RWPE1 (cell line): ENCODE results near the gene RTN4RL1.

Experiments
- CTCF ChIA-PET: fragments of 350-600 bp; sonication (Branson Sonifier 250); formaldehyde crosslinking; extraction: SDS; loops from one replicate; lab custom pipeline; 2021; lab: Yijun Ruan, JAX
- POLR2A ChIA-PET: fragments of 400-600 bp; formaldehyde crosslinking; extraction: SDS; loops from one replicate; lab custom pipeline; 2020; ENCODE audit warnings: antibody characterized with exemption; ENCODE audit not compliant: low non-redundant PET; lab: Yijun Ruan, JAX
- DNase-seq: peaks from one replicate; pipeline ENCODE4 v3.0.0; 2012; ENCODE audit warnings: low spot score
- H3K27ac ChIP-seq: fragments of 450-650 bp; 2 replicates; pipeline ENCODE4 v1.5.1; 2017
- TF ChIP-seq, protein P1 (sequence below): fragments of 450-650 bp; conservative IDR thresholded peaks from 2 replicates; pipeline ENCODE4 v1.5.1; 2017; ENCODE audit warnings: low read depth, mild to moderate bottlenecking

The RTN4RL1 gene

DNA sequence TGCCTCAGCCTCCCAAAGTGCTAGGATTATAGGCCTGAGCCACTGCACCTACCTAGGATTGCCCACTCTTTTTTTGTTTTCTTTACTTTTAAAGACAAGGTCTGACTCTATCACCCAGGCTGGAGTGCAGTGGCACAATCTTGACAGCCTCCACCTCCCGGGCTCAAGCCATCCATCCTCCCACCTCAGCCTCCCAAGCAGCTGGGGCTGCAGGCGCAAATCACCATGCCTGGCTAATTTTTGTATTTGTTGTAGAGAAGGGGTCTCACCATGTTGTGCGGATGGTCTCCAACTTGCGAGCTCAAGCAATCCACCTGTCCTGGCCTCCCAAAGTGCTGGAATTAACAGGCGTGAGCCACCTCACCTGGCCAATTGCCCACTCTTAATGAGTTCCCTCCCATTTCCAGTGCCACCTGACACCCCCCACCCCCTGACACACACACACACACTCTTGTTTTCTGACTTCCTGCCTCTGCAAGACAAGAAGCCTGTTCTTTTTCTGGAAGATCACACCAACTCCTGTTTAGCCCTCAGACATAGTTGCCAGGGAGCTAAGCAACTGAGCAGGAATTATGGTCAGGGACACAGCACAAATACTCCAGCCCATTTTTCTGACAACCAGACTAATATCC lies 19.2 kb upstream of the RTN4RL1 start:
- ChIA-PET POLR2A (interaction anchor here (0.6 kb wide), 1 partner anchor 13 kb away, joined by 4 read pairs; no protein-coding TSS in a partner anchor), CTCF (interaction anchor here (0.6 to 2.3 kb wide), 3 partner anchors 10 to 200 kb away, joined by 4 to 6 read pairs (median 5); partner anchors contain the start of gene HIC1)
- TF ChIP-seq, protein P1, sequence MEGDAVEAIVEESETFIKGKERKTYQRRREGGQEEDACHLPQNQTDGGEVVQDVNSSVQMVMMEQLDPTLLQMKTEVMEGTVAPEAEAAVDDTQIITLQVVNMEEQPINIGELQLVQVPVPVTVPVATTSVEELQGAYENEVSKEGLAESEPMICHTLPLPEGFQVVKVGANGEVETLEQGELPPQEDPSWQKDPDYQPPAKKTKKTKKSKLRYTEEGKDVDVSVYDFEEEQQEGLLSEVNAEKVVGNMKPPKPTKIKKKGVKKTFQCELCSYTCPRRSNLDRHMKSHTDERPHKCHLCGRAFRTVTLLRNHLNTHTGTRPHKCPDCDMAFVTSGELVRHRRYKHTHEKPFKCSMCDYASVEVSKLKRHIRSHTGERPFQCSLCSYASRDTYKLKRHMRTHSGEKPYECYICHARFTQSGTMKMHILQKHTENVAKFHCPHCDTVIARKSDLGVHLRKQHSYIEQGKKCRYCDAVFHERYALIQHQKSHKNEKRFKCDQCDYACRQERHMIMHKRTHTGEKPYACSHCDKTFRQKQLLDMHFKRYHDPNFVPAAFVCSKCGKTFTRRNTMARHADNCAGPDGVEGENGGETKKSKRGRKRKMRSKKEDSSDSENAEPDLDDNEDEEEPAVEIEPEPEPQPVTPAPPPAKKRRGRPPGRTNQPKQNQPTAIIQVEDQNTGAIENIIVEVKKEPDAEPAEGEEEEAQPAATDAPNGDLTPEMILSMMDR = no peak
- no peak for DNase-seq
- peak overlapping the region; percentile 83 for H3K27ac ChIP-seq

DNA sequence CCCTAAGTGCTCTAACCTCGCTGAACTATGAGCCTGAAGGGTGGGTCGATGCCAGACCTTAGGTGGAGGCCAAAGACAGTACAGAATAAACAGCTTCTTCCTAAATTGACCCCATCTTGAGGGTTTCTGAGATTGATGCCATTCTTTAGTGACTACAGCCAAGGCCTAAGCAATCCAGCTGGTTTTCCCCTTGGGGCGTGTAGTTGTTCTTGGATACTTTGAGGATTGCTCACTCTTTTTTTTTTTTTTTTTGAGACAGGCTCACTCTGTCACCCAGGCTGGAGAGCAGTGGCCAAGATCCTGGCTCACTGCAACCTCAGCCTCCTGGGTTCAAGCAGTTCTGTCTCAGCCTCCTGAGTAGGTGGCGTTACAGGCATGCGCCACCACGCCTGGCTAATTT lies 18.7 kb upstream of the RTN4RL1 start:
- no peak for DNase-seq
- ChIA-PET POLR2A (no interaction called here), CTCF (interaction anchor here (0.6 to 2.3 kb wide), 4 partner anchors 11 to 201 kb away, joined by 4 to 6 read pairs (median 5); partner anchors contain the start of gene HIC1)
- TF ChIP-seq, protein P1 = no peak
- H3K27ac ChIP-seq = peak overlapping the region; percentile 83

DNA sequence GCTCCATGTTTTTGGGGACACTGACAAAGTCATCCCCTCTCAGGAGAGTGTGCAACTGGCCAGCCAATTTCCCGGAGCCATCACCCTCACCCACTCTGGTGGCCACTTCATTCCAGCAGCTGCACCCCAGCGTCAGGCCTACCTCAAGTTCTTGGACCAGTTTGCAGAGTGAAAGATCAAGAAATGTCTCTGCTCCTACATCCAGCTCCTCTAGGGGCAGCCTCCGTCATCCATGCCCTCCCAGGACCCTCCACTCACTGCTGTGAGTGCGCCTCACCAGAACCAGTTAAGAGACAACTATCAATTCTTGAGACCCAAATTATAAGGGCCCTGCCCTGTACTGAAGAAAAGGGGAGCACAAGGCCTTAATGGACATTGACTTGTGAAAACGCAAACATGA lies 17.8 kb upstream of the RTN4RL1 start:
- peak overlapping the region; percentile 83 for H3K27ac ChIP-seq
- TF ChIP-seq, protein P1 = no peak
- ChIA-PET POLR2A (no interaction called here), CTCF (interaction anchor here (0.6 to 2.3 kb wide), 3 partner anchors 12 to 202 kb away, joined by 3 to 6 read pairs (median 4); partner anchors contain the start of gene HIC1)
- no peak for DNase-seq

DNA sequence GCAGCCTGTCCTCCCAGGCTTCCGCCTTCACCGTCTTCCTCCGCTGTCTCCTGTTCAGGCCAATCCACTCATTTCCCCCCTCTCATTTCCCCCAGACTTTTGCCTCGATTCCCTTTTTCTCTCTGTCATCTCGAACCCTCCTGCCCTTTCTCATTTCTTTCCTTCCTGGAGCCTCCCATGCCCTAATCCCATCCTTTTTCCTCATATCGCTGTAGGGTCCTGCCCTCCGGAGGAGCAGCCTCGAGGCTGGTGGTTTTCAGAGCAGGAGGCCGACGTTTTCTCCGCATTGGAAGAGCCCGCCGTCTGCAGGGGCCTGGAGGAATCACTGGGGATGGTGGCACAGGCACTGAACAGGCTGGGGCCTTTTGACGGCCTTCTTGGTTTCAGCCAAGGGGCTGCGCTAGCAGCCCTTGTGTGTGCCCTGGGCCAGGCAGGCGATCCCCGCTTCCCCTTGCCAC lies 17.3 kb upstream of the RTN4RL1 start:
- H3K27ac ChIP-seq = peak overlapping the region; percentile 83
- POLR2A ChIA-PET = no interaction called here
- DNase-seq = no peak
- TF ChIP-seq, protein P1 = no peak
- CTCF ChIA-PET = interaction anchor here (0.7 kb wide), 1 partner anchor 103 kb away, joined by 3 read pairs; no protein-coding TSS in a partner anchor

DNA sequence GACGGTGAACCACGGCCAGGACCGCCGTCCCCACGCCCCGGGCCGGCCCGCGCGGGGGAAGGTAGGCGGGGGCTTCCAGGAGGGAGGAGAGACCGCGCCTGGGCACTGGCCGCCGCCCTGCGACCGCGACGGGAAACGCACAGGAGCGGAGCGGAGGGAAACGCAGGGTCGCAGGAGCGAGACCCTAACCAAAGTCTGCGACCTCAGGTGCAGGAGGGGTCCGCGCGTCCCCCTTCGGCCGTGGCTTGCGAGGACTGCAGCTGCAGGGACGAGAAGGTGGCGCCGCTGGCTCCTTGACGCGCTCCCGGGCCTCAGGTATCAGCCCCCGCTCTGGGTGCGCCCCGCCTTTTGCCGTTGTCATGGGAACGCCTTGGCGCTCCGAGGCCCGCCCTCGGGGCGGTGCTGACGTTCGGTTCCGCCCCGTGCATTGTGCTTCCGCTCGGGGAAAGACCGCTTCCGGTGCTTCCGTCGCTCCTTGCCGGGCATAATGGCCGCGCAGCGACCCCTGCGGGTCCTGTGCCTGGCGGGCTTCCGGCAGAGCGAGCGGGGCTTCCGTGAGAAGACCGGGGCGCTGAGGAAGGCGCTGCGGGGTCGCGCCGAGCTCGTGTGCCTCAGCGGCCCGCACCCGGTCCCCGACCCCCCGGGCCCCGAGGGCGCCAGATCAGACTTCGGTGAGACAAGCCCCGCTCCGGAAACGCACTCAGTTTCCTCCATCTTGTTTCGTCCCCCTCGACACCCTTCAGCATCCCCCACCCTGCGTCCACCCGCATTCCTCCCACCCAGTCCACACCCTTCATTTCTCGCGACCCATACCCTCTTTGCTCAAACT lies 16.6 kb upstream of the RTN4RL1 start, which contains the start of gene OVCA2:
TSS of gene OVCA2 (plus strand) at position 462 of the 829 bp plus-strand sequence. CDS start at position 488, 26 bp downstream.
- CTCF ChIA-PET = interaction anchor here (0.6 to 1.1 kb wide), 4 partner anchors 11 to 184 kb away, joined by 3 to 4 read pairs (median 4); no protein-coding TSS in a partner anchor
- POLR2A ChIA-PET = no interaction called here
- TF ChIP-seq, protein P1 = peak; percentile 50
- peak within 1 kb of the TSS; percentile 83 for H3K27ac ChIP-seq
- DNase-seq = peak; percentile 93
